BE2C (cell line): Measurements from ENCODE around the gene NID1.
"Not testable (repeated sequence)": the region's sequence is repeated elsewhere in the genome, so short reads cannot be mapped to it uniquely, and the experiment has no call there.

Experiments used
- DNase-seq: peaks from one replicate; pipeline ENCODE4 v3.0.0-alpha.2; 2020
- H3K27me3 ChIP-seq: fragments of 250-450 bp; sonication (Bioruptor Pico); 2 replicates; pipeline ENCODE4 v1.5.1; 2020; ENCODE audit warnings: mild to moderate bottlenecking
- H3K36me3 ChIP-seq: fragments of 250-450 bp; sonication (Bioruptor Pico); 2 replicates; pipeline ENCODE4 v1.5.1; 2020; ENCODE audit warnings: mild to moderate bottlenecking
- H3K4me1 ChIP-seq: fragments of 250-450 bp; sonication (Bioruptor Pico); 2 replicates; pipeline ENCODE4 v1.5.1; 2020
- H3K4me3 ChIP-seq: 2 replicates; pipeline ENCODE4 v1.5.1; 2011; ENCODE audit warnings: low read depth, low read length
- H3K9me3 ChIP-seq: fragments of 250-450 bp; sonication (Bioruptor Pico); 2 replicates; pipeline ENCODE4 v1.5.1; 2020
- CTCF ChIP-seq: IDR thresholded peaks from 2 replicates; pipeline ENCODE4 v1.5.1; 2012; ENCODE audit warnings: mild to moderate bottlenecking, low read depth, low read length

The NID1 gene

GRCh38 chr1:235932090-235932510 lies 132.8 kb downstream of the NID1 start:
- no peaks in the 10 kb centered on the region for H3K4me1 ChIP-seq
- no peak for DNase-seq
- no peak overlapping the region for H3K4me3 ChIP-seq
- TF ChIP-seq CTCF = no peak
- no peaks in the 10 kb centered on the region for H3K9me3 ChIP-seq
- no peaks in the 10 kb centered on the region for H3K27me3 ChIP-seq
- H3K36me3 ChIP-seq = no peaks in the 10 kb centered on the region

- Histone ChIP-seq H3K4me1 (no peaks in the 10 kb centered on the region), H3K36me3 (no peaks in the 10 kb centered on the region), H3K27me3 (no peaks in the 10 kb centered on the region), H3K4me3 (no peak overlapping the region), H3K9me3 (no peaks in the 10 kb centered on the region)
- no peak for TF ChIP-seq CTCF
- no peak for DNase-seq
Measured at GRCh38 chr1:235931171-235931738, 133.6 kb downstream of the NID1 start.

- Histone ChIP-seq H3K27me3 (no peaks in the 10 kb centered on the region), H3K4me3 (no peak overlapping the region)
- TF ChIP-seq CTCF = no peak
Measured at GRCh38 chr1:235930543-235930942, 134.3 kb downstream of the NID1 start.

GRCh38 chr1:235929216-235929615 lies 135.7 kb downstream of the NID1 start:
- H3K36me3 ChIP-seq = no peaks in the 10 kb centered on the region
- no peaks in the 10 kb centered on the region for H3K9me3 ChIP-seq
- no peak for TF ChIP-seq CTCF
- no peaks in the 10 kb centered on the region for H3K27me3 ChIP-seq
- DNase-seq = no peak
- no peak overlapping the region for H3K4me3 ChIP-seq
- H3K4me1 ChIP-seq = no peaks in the 10 kb centered on the region

More at GRCh38 chr1:235930543-235930942, 134.3 kb downstream of the NID1 start:
- Histone ChIP-seq H3K4me1 (no peaks in the 10 kb centered on the region), H3K36me3 (no peaks in the 10 kb centered on the region), H3K9me3 (no peaks in the 10 kb centered on the region)
- no peak for DNase-seq

GRCh38 chr1:235928197-235928596 lies 136.7 kb downstream of the NID1 start:
- Histone ChIP-seq H3K27me3 (no peaks in the 10 kb centered on the region), H3K4me1 (peaks cover 4% of the 10 kb centered on the region; the same call in 1 of the 2 replicates), H3K9me3 (no peaks in the 10 kb centered on the region), H3K36me3 (no peaks in the 10 kb centered on the region), H3K4me3 (no peak overlapping the region)
- DNase-seq = no peak
- no peak for TF ChIP-seq CTCF

GRCh38 chr1:235927551-235927950 lies 137.3 kb downstream of the NID1 start:
- not testable (repeated sequence) for H3K4me3 ChIP-seq, H3K36me3 ChIP-seq

More at GRCh38 chr1:235927551-235927950, 137.3 kb downstream of the NID1 start:
- DNase-seq, H3K4me1 ChIP-seq, H3K9me3 ChIP-seq, H3K27me3 ChIP-seq: not testable (repeated sequence)
